Measurements from ENCODE around the gene KRT5. TPM values are rescaled to one million over a fixed set of nuclear protein-coding genes. Genes with fewer than 3 reads are reported as not detected.
"Not testable (repeated sequence)": the region's sequence is repeated elsewhere in the genome, so short reads cannot be mapped to it uniquely, and the experiment has no call there.

KRT5 gene
- total RNA-seq, 1 donor from 2014 or later, result 0.62 TPM

- no peak for DNase-seq
Observed at GRCh38 chr12:52518574-52519386, 1.4 kb downstream of the KRT5 start.

- no peak for DNase-seq
Observed at GRCh38 chr12:52517888-52518287, 2.3 kb downstream of the KRT5 start.

DNA sequence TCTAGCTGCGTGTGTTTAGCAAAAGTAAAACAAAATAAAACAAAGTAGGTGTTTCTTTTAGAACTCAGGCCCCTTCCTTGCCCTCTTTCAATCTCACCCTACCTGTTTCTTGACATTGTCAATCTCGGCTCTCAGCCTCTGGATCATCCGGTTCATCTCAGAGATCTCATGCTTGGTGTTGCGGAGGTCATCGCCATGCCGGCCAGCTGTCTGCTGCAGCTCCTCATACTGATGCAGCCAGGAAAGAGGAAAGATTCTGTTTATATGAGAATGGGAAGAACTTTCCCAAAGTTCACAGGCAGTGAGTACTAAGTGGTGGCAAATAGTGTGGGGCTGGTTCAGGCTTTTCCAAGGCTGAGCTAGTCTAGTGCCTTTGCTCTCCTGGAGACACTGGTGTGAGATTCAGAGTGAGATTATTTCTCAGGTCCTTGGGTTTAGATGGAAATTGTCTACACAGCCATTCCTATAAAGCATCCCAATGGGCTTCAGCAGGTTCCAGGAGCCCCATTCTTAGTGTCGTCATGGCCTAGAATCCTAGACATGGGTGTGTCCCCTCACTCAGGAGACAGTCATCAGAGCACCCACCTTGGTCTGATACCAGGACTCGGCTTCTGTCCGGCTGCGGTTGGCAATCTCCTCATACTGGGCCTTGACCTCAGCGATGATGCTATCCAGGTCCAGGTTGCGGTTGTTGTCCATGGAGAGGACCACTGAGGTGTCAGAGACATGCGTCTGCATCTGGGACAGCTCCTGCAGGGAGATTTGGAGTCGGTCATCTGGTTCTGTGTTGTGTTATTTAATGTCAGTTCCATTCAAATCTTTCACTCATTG, 3.0 kb downstream of the KRT5 start:
- no peak for DNase-seq

DNA sequence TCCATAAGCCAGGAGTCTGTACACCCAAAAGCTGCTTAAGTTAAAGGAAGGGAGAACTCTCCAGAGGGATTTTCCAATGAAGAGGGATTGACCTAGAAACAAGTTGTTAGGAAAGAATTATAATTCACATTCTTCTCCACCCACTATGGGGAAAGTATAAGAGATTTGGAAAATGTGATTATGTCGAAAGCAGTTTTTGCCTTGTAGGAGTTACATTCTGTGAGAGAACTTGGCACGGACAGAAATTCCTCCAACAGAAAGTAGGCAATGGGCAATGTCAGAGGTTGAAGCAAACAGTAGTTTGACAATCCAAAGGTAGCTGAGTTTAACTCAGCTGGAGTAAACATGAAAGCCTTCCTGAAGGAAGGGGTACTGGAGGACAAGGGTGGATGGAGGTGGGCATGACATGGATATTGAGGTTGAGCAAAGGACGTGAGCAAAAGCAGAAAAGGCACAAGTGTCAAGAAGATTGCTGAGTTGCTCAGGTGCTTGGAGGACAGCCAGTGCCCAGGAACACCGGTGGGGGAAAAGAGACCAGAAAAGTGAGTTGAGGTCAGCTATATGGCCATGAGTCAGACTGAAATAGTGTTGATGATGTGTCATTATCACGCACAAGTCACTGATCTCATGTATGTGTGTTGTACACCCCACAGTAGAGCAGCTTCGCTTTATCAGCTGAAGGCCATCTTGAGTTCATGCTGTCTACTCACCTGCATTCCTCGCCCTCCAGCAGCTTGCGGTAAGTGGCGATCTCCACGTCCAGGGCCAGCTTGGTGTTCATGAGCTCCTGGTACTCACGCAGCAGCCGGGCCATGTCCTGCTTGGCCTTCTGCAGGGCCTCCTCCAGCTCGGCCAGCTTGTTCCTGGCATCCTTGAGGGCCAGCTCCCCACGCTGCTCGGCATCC, 4.0 kb downstream of the KRT5 start:
- DNase-seq, result no peak

- DNase-seq, result no peak
Observed at GRCh38 chr12:52515319-52515646, 4.9 kb downstream of the KRT5 start.

GRCh38 chr12:52514471-52515318, 5.5 kb downstream of the KRT5 start:
- DNase-seq, result no peak

DNA sequence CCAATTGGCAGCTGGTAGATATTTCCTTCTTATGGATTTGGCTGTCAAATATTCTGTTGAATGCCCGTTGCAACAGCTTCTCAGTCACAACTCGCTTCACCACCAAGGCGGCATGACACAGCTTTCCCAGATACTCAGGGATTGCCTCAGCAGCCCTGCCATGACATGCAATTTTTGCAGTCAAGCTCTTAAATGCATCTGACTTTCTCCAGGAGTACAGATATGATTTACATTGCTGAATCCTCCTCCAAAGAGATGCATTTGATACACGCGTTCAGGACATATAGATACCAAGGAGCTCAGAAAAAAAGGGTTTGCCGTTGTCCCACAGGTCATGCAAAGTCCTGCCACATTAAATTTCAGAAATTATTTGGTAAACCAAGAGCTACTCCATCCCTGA, 6.5 kb downstream of the KRT5 start:
- DNase-seq, result no peak

GRCh38 chr12:52508211-52508610, 12.0 kb downstream of the KRT5 start:
- no peak for DNase-seq

- DNase-seq, result no peak
Observed at GRCh38 chr12:52506858-52507715, 13.1 kb downstream of the KRT5 start.

DNA sequence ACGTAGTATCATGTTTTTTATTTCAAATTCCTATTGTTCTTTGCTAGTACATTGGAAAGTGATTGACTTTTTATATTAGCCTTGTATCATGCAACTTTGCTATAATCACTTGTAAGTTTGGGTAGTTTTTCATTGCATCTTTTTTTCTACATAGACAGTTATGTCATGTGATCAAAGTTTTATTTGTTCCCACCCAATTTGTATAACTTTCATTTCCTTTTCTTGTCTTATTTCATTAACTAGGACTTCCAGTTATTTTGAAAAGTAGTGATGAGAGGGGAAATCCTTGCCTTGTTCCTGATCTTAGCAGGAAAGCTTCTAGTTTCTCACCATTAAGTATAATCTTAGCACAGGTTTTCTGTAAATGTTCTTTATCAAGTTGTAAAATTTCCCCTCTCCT, 17.3 kb downstream of the KRT5 start:
- no peak for DNase-seq

- DNase-seq, result no peak
Observed at GRCh38 chr12:52501490-52501889, 18.7 kb downstream of the KRT5 start.

- DNase-seq, result not testable (repeated sequence)
Observed at GRCh38 chr12:52500574-52500973, 19.6 kb downstream of the KRT5 start.

- DNase-seq, result no peak
Observed at GRCh38 chr12:52499806-52500560, 20.2 kb downstream of the KRT5 start.

DNA sequence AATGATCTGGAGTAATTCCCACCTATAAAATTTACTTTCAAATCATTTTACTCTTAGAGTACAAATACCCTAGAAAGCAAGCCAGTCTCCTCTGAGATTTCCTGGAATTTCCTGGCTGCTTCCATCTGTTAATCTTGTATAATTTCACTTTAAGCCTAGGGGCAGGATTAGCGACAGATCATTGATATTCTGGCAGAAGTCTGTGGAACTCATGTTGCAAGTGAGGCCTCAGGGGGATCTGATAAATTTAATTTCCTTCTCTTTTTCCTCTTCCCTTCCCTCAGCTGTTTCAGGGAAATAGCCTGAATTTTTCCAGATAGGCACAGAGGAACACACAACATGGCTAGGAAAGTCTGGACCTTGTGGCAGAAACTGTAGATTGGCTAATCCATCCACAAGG, 21.2 kb downstream of the KRT5 start:
- DNase-seq, result no peak

DNA sequence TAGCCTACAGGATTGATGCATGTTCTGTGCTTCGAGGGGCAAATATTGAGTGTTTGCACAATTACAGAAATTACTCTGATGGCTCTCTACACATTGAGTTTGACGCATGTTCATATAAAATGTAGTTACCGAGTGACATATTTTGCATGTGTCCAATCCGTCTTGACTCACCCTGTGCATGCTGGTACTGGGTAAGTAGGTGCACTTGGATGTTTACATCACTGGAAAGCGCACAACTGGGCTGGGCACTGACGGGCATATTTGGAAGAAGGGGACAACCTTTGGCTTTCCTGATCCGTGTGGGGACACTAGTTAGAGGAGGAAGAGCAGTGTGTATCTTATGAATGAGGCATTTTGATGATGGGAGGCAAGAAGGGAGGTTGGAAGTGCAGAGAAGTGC, 22.2 kb downstream of the KRT5 start:
- no peak for DNase-seq

DNA sequence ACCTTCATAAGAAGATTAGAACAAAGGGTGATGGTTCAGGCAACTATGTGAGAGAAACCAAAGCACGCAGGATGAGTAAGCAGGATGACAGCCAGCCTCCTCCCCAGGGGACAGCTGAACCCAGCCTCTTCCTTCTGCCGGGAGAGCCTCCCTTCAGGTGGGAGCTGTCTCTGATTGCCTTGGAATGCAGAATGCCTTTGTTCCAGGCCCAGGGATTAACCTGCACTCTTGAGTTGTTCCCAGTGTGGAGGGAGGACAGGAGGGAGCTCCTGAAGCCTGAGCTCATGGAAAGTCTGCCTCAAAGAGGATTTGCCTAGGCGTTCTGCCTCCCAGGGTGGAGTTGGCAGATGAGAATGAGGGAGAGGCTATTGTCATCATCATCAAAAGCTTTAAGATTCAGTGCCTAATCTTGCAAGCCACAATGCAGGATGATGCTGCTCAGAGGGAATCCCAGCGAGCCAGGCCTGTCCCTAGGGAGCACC, 23.6 kb downstream of the KRT5 start:
- DNase-seq, result no peak

- DNase-seq, result no peak
Observed at GRCh38 chr12:52496054-52496453, 24.1 kb downstream of the KRT5 start.

DNA sequence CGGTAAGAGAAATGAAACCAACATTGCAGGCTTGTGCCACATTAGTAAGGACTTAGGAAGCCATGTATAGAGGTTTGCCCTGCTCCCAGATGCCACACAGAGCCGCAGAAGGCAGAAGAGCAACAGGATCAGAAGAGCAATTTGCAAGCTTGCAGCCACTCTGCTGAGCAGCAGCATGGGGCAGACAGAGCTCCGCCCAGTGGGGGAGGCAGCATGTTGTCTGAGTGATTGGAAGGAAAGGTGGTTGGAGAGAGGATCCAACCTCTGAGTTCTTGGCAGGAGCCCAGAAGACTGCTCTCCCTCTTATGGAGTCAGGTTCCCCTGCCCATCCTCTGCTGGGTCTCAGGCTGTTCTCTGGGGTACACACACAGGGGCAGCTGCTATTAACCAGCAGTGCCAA, 24.8 kb downstream of the KRT5 start:
- no peak for DNase-seq

DNA sequence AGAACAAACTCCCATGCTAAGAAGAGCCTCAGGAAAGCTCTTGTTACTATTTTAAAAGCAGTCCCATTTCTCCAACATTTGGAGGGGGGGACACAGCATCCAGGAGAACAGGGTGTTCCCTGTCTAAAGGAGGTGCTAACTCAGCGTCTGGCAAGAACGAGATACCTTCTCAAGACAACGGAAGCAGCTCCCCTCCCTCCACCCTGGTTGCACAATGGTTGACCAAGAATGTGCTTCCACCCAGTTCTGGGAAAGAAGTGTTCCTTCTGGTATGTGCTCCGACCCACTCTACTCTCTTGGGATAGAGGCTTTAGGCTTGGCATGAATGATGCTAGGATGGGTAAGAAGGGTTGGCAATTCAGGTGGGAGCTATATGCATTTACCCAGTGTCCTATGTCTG, 25.7 kb downstream of the KRT5 start:
- no peak for DNase-seq

DNA sequence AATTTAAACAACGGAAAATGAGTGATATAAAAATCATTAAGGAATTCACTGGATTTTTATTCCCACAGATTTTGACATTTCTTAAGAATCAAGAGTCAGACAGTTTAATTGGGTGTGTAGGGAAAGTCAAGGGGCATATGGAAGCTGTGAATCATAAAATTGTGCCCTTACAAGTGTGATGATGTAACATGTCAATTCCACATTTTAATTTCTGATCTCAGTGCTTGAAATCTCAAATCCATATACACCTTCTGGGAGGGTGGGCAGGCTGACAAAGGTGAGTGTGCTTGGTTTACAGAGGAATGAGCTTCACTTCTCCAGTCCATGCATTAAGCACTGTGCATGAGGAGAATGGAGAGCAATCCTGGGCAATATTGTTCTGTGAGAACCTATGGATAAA, 26.1 kb downstream of the KRT5 start:
- no peak for DNase-seq
